ENCODE measurements around the gene L1CAM. TPM values are rescaled to one million over a fixed set of nuclear protein-coding genes. Genes with fewer than 3 reads are reported as not detected.

L1CAM gene
- total and polyA plus RNA-seq, 9 of the 15 experiments (the other 6 are each of a cell fraction or from before 2014, with no cell fraction given): 0.09 to 0.86 (median 0.26) TPM; not detected in 3

GRCh38 chrX:153897899-153898298, 11.9 kb upstream of the L1CAM start:
- in situ Hi-C loops (cut with MboI): no loop called here
- peak; percentile 96 for FAIRE-seq
- peak; percentile 73 for ATAC-seq
- Histone ChIP-seq H4K20me1 (replicated peaks; ENCODE audit: control insufficient read depth, insufficient read depth, low read length) (no peaks in the 10 kb centered on the region), H3K9ac (ENCODE audit: insufficient read depth in 1 of 2, low read depth in 2 of 2, low read length in 2 of 2) (no peak overlapping the region), H3K27ac (ENCODE audit: extremely low read depth, low read depth, low read length) (no peak overlapping the region), H3K4me2 (ENCODE audit: insufficient read depth, low read length) (no peak overlapping the region), H3K79me2 (ENCODE audit: control insufficient read depth, insufficient read depth, low read length) (no peaks in the 10 kb centered on the region), H3K9me3 (replicated peaks; ENCODE audit: control insufficient read depth, insufficient read depth, low read depth, low read length) (no peaks in the 10 kb centered on the region), H3K36me3 (ENCODE audit: control insufficient read depth, insufficient read depth, low read length) (no peaks in the 10 kb centered on the region), H3K27me3 (ENCODE audit: control insufficient read depth in 2 of 2, insufficient read depth in 2 of 2, low read length in 2 of 2) (peaks cover 0 to 17% of the 10 kb centered on the region in 2 experiments; a peak in 3 of 5 replicates), H2AFZ (ENCODE audit: low read depth, low read length) (no peak overlapping the region), H3K9me1 (ENCODE audit: control insufficient read depth, insufficient read depth, low read length) (no peaks in the 10 kb centered on the region), H3K4me1 (replicated peaks in 1 of 2; ENCODE audit: control insufficient read depth in 2 of 2, insufficient read depth in 2 of 2, low read length in 2 of 2) (peaks cover 17 to 26% of the 10 kb centered on the region in 2 experiments), H3K4me3 (no peak overlapping the region)
- intact Hi-C loops (cut with micrococcal nuclease): no loop called here
- POLR2A ChIA-PET: interaction anchor here (0.6 to 1.1 kb wide), 6 partner anchors 8 to 123 kb away, joined by 3 to 6 read pairs (median 3); partner anchors contain the start of genes ARHGAP4, IDH3G and SSR4
- no TSS peak for BruUV-seq (replicated peaks)
- CTCF ChIA-PET (ENCODE audit: low intra/inter-chr PET ratio): interaction anchor here (0.5 kb wide), 1 partner anchor 231 kb away, joined by 4 read pairs; no protein-coding TSS in a partner anchor
- peak; percentile 25 to 95 (median 64) for DNase-seq (ENCODE audit: extremely low read depth in 1 of 4, low spot score in 3 of 4)
- TF ChIP-seq ZNF133 (CRISPR knock-in tag; IDR thresholded peaks at IDR 0.05) (no peak), CBFB (CRISPR knock-in tag; IDR thresholded peaks at IDR 0.05) (no peak), ZNF175 (CRISPR knock-in tag; IDR thresholded peaks at IDR 0.05; ENCODE audit: low read depth) (peak; percentile 67; the same call in 1 of the 2 replicates), E2F3 (CRISPR knock-in tag; IDR thresholded peaks at IDR 0.05) (no peak), CBX1 (IDR thresholded peaks at IDR 0.05; ENCODE audit: low read depth) (no peak), GTF2F1 (IDR thresholded peaks at IDR 0.05; ENCODE audit: low read depth, low read length) (no peak), ZNF311 (CRISPR knock-in tag; IDR thresholded peaks at IDR 0.05) (no peak), ZNF146 (CRISPR knock-in tag; IDR thresholded peaks at IDR 0.05; ENCODE audit: unreplicated experiment) (no peak), XRCC5 (IDR thresholded peaks at IDR 0.05; ENCODE audit: low read depth, low read length) (no peak), ZSCAN32 (CRISPR knock-in tag; IDR thresholded peaks at IDR 0.05) (no peak), ILK (tag; IDR thresholded peaks at IDR 0.05; ENCODE audit: borderline replicate concordance, low read depth) (no peak), JUND (IDR thresholded peaks at IDR 0.05; ENCODE audit: borderline replicate concordance, low read depth, low read length) (peak; percentile 44; the same call in 1 of the 2 replicates), JUND (tag; IDR thresholded peaks at IDR 0.05; ENCODE audit: borderline replicate concordance, low read depth, low read length) (no peak), CCAR2 (IDR thresholded peaks at IDR 0.05; ENCODE audit: low read depth, low read length) (no peak), RAD21 (CRISPR knock-in tag; conservative IDR thresholded peaks at IDR 0.05 in 1 of 2, IDR thresholded peaks at IDR 0.05 in 1 of 2) (0 out of 4 replicates have a peak, but pooled peaks of 1 of the 2 experiments have one; percentile 14), CTBP1 (IDR thresholded peaks at IDR 0.05; ENCODE audit: borderline replicate concordance) (peak; percentile 65; the same call in 1 of the 2 replicates), CHD1 (IDR thresholded peaks at IDR 0.05; ENCODE audit: low read length) (no peak), ZNF280A (IDR thresholded peaks at IDR 0.05; ENCODE audit: low read depth, partially characterized antibody) (no peak), LEF1 (IDR thresholded peaks at IDR 0.05) (peak; percentile 98), GABPB1 (CRISPR knock-in tag; IDR thresholded peaks at IDR 0.05) (no peak), ZNF143 (CRISPR knock-in tag; IDR thresholded peaks at IDR 0.05) (no peak)
- TF ChIP-seq, protein P1, sequence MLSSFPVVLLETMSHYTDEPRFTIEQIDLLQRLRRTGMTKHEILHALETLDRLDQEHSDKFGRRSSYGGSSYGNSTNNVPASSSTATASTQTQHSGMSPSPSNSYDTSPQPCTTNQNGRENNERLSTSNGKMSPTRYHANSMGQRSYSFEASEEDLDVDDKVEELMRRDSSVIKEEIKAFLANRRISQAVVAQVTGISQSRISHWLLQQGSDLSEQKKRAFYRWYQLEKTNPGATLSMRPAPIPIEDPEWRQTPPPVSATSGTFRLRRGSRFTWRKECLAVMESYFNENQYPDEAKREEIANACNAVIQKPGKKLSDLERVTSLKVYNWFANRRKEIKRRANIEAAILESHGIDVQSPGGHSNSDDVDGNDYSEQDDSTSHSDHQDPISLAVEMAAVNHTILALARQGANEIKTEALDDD (IDR thresholded peaks at IDR 0.05): no peak

All from K562 (cell line).